Keratinocyte (primary cell): ENCODE results near the gene GSTA5. TPM values are rescaled to one million over a fixed set of nuclear protein-coding genes. Genes with fewer than 3 reads are reported as not detected.

ENCODE experiments used
- DNase-seq: peaks from one replicate; pipeline ENCODE4 v3.0.0-alpha.2; 2011; ENCODE audit warnings: low read depth, missing footprints, low spot score
- FAIRE-seq: peaks from 2 replicates; lab custom pipeline; 2011; peaks lifted over from hg19 to GRCh38; lab: Jason Lieb, UNC
- H2AFZ ChIP-seq: 2 replicates; pipeline ENCODE4 v1.6.0; 2012; ENCODE audit warnings: low read length, control low read depth, inconsistent platforms; ENCODE audit not compliant: control insufficient read depth
- H3K27ac ChIP-seq: 2 replicates; pipeline ENCODE4 v1.5.1; 2011; ENCODE audit warnings: low read length; ENCODE audit not compliant: control insufficient read depth, insufficient read depth
- H3K27me3 ChIP-seq: 3 replicates; pipeline ENCODE4 v1.6.0; 2011; ENCODE audit warnings: low read length; ENCODE audit not compliant: control insufficient read depth, insufficient read depth; ENCODE audit errors: extremely low read depth
- H3K36me3 ChIP-seq, 2 experiments: 2 replicates in 1 of 2; 3 replicates in 1 of 2; pipeline ENCODE4 v1.5.1; 2011; ENCODE audit warnings: low read length in 2 of 2, mild to moderate bottlenecking in 1 of 2; ENCODE audit not compliant: control insufficient read depth in 2 of 2, insufficient read depth in 2 of 2; ENCODE audit errors: extremely low read depth in 1 of 2
- H3K4me1 ChIP-seq: 3 replicates; pipeline ENCODE4 v1.5.1; 2011; ENCODE audit warnings: low read length; ENCODE audit not compliant: control insufficient read depth, insufficient read depth; ENCODE audit errors: extremely low read depth
- H3K4me2 ChIP-seq: 3 replicates; pipeline ENCODE4 v1.6.0; 2011; ENCODE audit warnings: low read depth, low read length; ENCODE audit not compliant: control insufficient read depth, insufficient read depth; ENCODE audit errors: extremely low read depth
- H3K4me3 ChIP-seq, 3 experiments: fragments of 200-600 bp in 1 of 3; sonication (generic) in 1 of 3; 2 replicates in 2 of 3; 3 replicates in 1 of 3; pipeline ENCODE4 v1.5.1; 2011 to 2016; ENCODE audit warnings: low read length in 3 of 3, mild to moderate bottlenecking in 3 of 3, control low read depth in 2 of 3, inconsistent platforms in 1 of 3, low read depth in 1 of 3, mixed read lengths in 1 of 3, mixed run types in 1 of 3, moderate library complexity in 1 of 3; ENCODE audit not compliant: control insufficient read depth in 2 of 3, insufficient read depth in 2 of 3; ENCODE audit errors: extremely low read depth in 1 of 3
- H3K79me2 ChIP-seq: 2 replicates; pipeline ENCODE4 v1.6.0; 2012; ENCODE audit warnings: low read length; ENCODE audit not compliant: control insufficient read depth, insufficient read depth
- H3K9ac ChIP-seq: 3 replicates; pipeline ENCODE4 v1.6.0; 2011; ENCODE audit warnings: low read length; ENCODE audit not compliant: control insufficient read depth, insufficient read depth; ENCODE audit errors: extremely low read depth
- H3K9me1 ChIP-seq: 3 replicates; pipeline ENCODE4 v1.6.0; 2011; ENCODE audit warnings: low read length; ENCODE audit not compliant: control insufficient read depth, insufficient read depth; ENCODE audit errors: extremely low read depth
- H3K9me3 ChIP-seq: 2 replicates; pipeline ENCODE4 v1.5.1; 2012; ENCODE audit warnings: low read depth, low read length; ENCODE audit not compliant: control insufficient read depth
- H4K20me1 ChIP-seq: 3 replicates; pipeline ENCODE4 v1.6.0; 2011; ENCODE audit warnings: low read length; ENCODE audit not compliant: control insufficient read depth, insufficient read depth; ENCODE audit errors: extremely low read depth
- EZH2 ChIP-seq: IDR thresholded peaks from one replicate; pipeline ENCODE4 v1.6.1; 2012; ENCODE audit warnings: inconsistent platforms, mild to moderate bottlenecking, low read length, moderate library complexity
- dilution Hi-C: fragments of 300-500 bp; cut with MboI; formaldehyde crosslinking; loops from one replicate; pipeline ENCODE4 v1.7.0; 2020; ENCODE audit warnings: low sequenced_read_pairs; ENCODE audit not compliant: extremely low pct_ligation_motif_present
- polyA minus RNA-seq, 3 experiments: library from RNA; depleted of rRNA, polyadenylated mRNA; stranded (reverse); fragments of >200 nt; gene quantifications; 1 replicate in 1 of 3; 2 replicates in 1 of 3; 3 replicates in 1 of 3; pipeline ENCODE4 v1.2.3, GENCODE V29; 2011
- polyA plus RNA-seq, 5 experiments: library from polyadenylated mRNA; depleted of rRNA in 3 of 5; stranded (reverse) in 3 of 5; stranded (forward) in 1 of 5; unstranded in 1 of 5; fragments of >200 nt; gene quantifications; 1 replicate in 1 of 5; 2 replicates in 3 of 5; 3 replicates in 1 of 5; pipeline versions ENCODE4 v1.2.1 to v1.2.3, GENCODE V29; 2011 to 2012; ENCODE audit warnings: missing spikeins in 2 of 5, low read depth in 1 of 5, low replicate concordance in 1 of 5
- TF ChIP-seq, protein P1 (sequence below), 3 experiments: IDR thresholded peaks in 1 of 3; conservative IDR thresholded peaks in 1 of 3; optimal IDR thresholded peaks in 1 of 3; 2 replicates in 2 of 3; 3 replicates in 1 of 3; pipeline versions ENCODE3 to v1.5.1; 2011; ENCODE audit warnings: low read length in 3 of 3, mild to moderate bottlenecking in 3 of 3, moderate library complexity in 2 of 3, control low read depth in 1 of 3, inconsistent platforms in 1 of 3; ENCODE audit not compliant: insufficient read depth in 2 of 3; ENCODE audit errors: extremely low read depth in 1 of 3

The GSTA5 gene
- polyA plus RNA-seq, result not detected in 3 replicates
- not detected for polyA plus RNA-seq (2011; ENCODE audit: low read depth)
- not detected in 2 replicates for polyA plus RNA-seq (2011; cell fraction: cytosol; rRNA removed)
- polyA plus RNA-seq (2011; cell fraction: nucleus; rRNA removed), result not detected in 2 replicates
- polyA plus RNA-seq (2012; ENCODE audit: low replicate concordance), result not detected in 2 replicates
- polyA minus RNA-seq, result not detected in 3 replicates
- not detected for polyA minus RNA-seq (2011; cell fraction: cytosol; rRNA and poly(A)+ RNA removed)
- polyA minus RNA-seq (2011; cell fraction: nucleus; rRNA and poly(A)+ RNA removed), result not detected in 2 replicates

DNA sequence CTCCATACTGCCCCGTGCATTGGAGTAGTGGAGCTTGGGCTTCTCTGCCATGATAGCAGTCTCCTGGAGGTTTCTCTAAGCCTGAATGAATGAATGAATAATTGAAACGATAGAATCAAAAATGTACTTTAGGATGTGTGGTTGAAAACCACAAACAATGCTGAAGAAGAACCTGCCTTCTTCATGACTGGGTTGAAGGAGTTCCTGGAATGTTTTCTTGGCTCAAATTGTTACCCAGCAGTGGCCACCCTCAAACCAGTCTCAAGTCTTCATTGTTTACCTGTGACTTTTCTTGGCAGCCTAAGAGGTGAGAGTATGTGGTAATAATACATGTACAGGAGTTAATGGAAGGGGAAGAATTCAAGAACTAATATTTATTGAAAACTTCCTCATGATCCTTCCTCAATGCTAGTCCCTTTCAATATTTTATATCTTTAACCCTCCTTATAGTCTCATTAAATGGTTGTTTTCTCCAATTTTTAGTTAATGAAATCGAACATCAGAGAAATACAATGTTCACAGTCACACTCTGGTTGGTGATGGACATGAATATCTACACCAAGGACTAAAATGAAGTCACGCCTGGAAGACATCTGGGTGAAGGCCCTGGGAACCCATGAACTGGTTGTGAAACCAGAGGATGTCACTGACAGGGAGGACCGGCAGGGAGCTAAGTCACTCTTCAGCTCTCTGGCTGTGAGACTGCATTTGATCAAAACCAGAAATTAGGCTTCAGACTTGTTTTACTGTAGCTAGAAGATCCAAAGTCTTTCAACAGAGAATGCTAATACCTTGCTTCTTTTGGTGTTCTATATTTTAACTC is at the start of gene GSTA5:
Gene GSTA5, minus strand, starts transcription at position 51 of the 823 bp plus-strand sequence.
- Histone ChIP-seq H3K4me2 (no peak within 1 kb of the TSS), H3K36me3 (no peaks in the 10 kb centered on the region), H3K79me2 (no peaks in the 10 kb centered on the region), H3K9ac (no peak within 1 kb of the TSS), H4K20me1 (no peaks in the 10 kb centered on the region), H3K9me3 (no peaks in the 10 kb centered on the region), H3K27me3 (peaks cover 7% of the 10 kb centered on the region), H3K9me1 (no peaks in the 10 kb centered on the region), H3K4me1 (no peaks in the 10 kb centered on the region), H2AFZ (no peak within 1 kb of the TSS), H3K27ac (no peak within 1 kb of the TSS), H3K4me3 (no peak within 1 kb of the TSS)
- DNase-seq (no peak), FAIRE-seq (no peak)
- dilution Hi-C loops, result no loop called here
- TF ChIP-seq, protein P1, sequence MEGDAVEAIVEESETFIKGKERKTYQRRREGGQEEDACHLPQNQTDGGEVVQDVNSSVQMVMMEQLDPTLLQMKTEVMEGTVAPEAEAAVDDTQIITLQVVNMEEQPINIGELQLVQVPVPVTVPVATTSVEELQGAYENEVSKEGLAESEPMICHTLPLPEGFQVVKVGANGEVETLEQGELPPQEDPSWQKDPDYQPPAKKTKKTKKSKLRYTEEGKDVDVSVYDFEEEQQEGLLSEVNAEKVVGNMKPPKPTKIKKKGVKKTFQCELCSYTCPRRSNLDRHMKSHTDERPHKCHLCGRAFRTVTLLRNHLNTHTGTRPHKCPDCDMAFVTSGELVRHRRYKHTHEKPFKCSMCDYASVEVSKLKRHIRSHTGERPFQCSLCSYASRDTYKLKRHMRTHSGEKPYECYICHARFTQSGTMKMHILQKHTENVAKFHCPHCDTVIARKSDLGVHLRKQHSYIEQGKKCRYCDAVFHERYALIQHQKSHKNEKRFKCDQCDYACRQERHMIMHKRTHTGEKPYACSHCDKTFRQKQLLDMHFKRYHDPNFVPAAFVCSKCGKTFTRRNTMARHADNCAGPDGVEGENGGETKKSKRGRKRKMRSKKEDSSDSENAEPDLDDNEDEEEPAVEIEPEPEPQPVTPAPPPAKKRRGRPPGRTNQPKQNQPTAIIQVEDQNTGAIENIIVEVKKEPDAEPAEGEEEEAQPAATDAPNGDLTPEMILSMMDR (optimal IDR thresholded peaks at IDR 0.05 in 1 of 3, IDR thresholded peaks at IDR 0.05 in 1 of 3, conservative IDR thresholded peaks at IDR 0.05 in 1 of 3; ENCODE audit: extremely low read depth in 1 of 3, insufficient read depth in 2 of 3, low read length in 3 of 3), result no peak
- no peak for TF ChIP-seq EZH2

DNA sequence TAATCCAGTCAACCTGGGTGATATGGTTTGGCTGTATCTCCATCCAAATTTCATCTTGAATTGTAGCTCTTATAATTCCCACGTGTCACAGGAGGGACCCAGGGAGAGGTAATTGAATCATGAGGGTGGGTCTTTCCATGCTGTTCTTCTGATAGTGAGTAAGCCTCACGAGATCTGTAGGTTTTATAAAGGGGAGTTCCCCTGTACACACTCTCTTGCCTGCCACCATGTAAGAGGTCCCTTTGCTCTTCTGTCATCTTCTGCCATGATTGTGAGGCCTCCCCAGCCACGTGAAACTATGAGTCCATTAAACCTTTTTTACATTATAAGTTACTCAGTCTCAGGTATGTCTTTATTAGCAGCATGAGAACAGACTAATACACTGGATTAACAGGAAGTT is 49.4 kb upstream of the GSTA5 start:
- Histone ChIP-seq H4K20me1 (no peaks in the 10 kb centered on the region), H3K4me1 (no peaks in the 10 kb centered on the region), H3K27ac (no peak overlapping the region), H3K27me3 (peaks cover 3% of the 10 kb centered on the region), H2AFZ (no peak overlapping the region), H3K36me3 (no peaks in the 10 kb centered on the region), H3K9me3 (no peaks in the 10 kb centered on the region), H3K9ac (no peak overlapping the region), H3K4me2 (no peak overlapping the region), H3K4me3 (no peak overlapping the region), H3K79me2 (no peaks in the 10 kb centered on the region), H3K9me1 (no peaks in the 10 kb centered on the region)
- FAIRE-seq, result no peak
- dilution Hi-C loops, result no loop called here
- TF ChIP-seq, protein P1 (optimal IDR thresholded peaks at IDR 0.05 in 1 of 3, IDR thresholded peaks at IDR 0.05 in 1 of 3, conservative IDR thresholded peaks at IDR 0.05 in 1 of 3; ENCODE audit: extremely low read depth in 1 of 3, insufficient read depth in 2 of 3, low read length in 3 of 3), result no peak
- no peak for TF ChIP-seq EZH2
- DNase-seq, result no peak
